ENCODE results near the gene SCEL. TPM values are rescaled to one million over a fixed set of nuclear protein-coding genes. Genes with fewer than 3 reads are reported as not detected.
A peak's percentile ranks its signal among the peaks of the same experiment; 100 is the strongest.
"Not testable (repeated sequence)": the region's sequence is repeated elsewhere in the genome, so short reads cannot be mapped to it uniquely, and the experiment has no call there.

Gene SCEL
- total and polyA plus RNA-seq, 2 donors: 1.1 to 8.6 TPM

DNA sequence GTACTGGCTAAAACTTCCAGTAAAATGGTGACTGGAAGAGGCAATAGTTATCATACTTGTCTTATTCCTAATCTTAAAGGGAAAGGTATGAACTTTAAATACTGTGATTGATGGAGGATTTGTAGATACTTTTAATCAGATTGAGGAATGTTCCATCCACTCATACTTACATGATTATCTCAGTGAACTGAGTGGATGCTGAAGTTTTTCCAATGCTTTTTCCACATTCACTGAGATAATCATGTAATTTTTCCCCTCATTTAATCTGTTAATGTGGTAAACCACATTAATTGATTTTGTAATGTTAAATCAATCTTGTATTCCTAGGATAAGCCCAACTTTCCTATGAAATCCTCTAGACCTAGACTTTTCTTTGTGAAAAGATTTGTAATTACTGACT lies 17.2 kb upstream of the SCEL start:
- DNase-seq (ENCODE audit: low read depth in 6 of 9, low spot score in 9 of 9): no peak
- Histone ChIP-seq H3K4me3 (ENCODE audit: low read length in 2 of 2) (no peak overlapping the region), H3K36me3 (ENCODE audit: control insufficient read depth in 2 of 2, insufficient read depth in 2 of 2, low read length in 1 of 2) (no peaks in the 10 kb centered on the region), H3K27ac (ENCODE audit: low read depth in 1 of 2, low read length in 1 of 2) (no peak overlapping the region), H3K27me3 (ENCODE audit: control insufficient read depth in 2 of 2, insufficient read depth in 1 of 2, low read length in 1 of 2) (no peaks in the 10 kb centered on the region), H3K9me3 (ENCODE audit: control insufficient read depth in 2 of 2, insufficient read depth in 1 of 2, low read length in 1 of 2) (no peaks in the 10 kb centered on the region), H3K4me1 (ENCODE audit: control insufficient read depth in 2 of 2, insufficient read depth in 2 of 2, low read length in 2 of 2) (no peaks in the 10 kb centered on the region)

- H3K4me1 ChIP-seq (ENCODE audit: control insufficient read depth in 2 of 2, insufficient read depth in 2 of 2, low read length in 2 of 2); H3K27ac ChIP-seq (ENCODE audit: low read depth in 1 of 2, low read length in 1 of 2); H3K9me3 ChIP-seq (ENCODE audit: control insufficient read depth in 2 of 2, insufficient read depth in 1 of 2, low read length in 1 of 2); DNase-seq (ENCODE audit: low read depth in 6 of 9, low spot score in 9 of 9); H3K4me3 ChIP-seq (ENCODE audit: low read length in 2 of 2); H3K36me3 ChIP-seq (ENCODE audit: control insufficient read depth in 2 of 2, insufficient read depth in 2 of 2, low read length in 1 of 2); H3K27me3 ChIP-seq (ENCODE audit: control insufficient read depth in 2 of 2, insufficient read depth in 1 of 2, low read length in 1 of 2): not testable (repeated sequence)
- WGBS: 96% methylated on average over 1 of the region's 1 CpG
Observed at GRCh38 chr13:77519396-77519795, 16.1 kb upstream of the SCEL start.

DNA sequence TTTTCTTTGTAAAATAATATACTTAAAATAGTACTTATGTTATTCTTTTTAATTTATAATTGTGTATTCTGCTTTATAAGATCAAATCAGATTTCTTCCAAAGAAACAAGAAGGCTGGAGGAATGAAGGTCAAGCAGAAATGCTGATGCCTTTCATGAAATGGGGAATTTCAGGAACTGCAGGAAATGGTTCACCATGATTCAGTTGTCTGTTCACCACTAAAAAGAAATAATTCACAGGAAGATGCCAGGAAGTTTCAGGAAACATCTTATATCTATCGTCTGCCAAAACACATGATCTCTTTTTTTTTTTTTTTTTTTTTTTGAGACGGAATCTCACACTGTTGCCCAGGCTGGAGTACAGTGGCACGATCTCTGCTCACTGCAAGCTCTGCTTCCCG lies 15.7 kb upstream of the SCEL start:
- no peak overlapping the region for H3K4me3 ChIP-seq (ENCODE audit: low read length in 2 of 2)
- DNase-seq (ENCODE audit: low read depth in 6 of 9, low spot score in 9 of 9): no peak
- no peaks in the 10 kb centered on the region for H3K9me3 ChIP-seq (ENCODE audit: control insufficient read depth in 2 of 2, insufficient read depth in 1 of 2, low read length in 1 of 2)
- no peaks in the 10 kb centered on the region for H3K4me1 ChIP-seq (ENCODE audit: control insufficient read depth in 2 of 2, insufficient read depth in 2 of 2, low read length in 2 of 2)
- no peaks in the 10 kb centered on the region for H3K36me3 ChIP-seq (ENCODE audit: control insufficient read depth in 2 of 2, insufficient read depth in 2 of 2, low read length in 1 of 2)
- no peak overlapping the region for H3K27ac ChIP-seq (ENCODE audit: low read depth in 1 of 2, low read length in 1 of 2)
- H3K27me3 ChIP-seq (ENCODE audit: control insufficient read depth in 2 of 2, insufficient read depth in 1 of 2, low read length in 1 of 2): no peaks in the 10 kb centered on the region
- 88% methylated on average over 4 of the region's 4 CpGs for WGBS

GRCh38 chr13:77521194-77521593 lies 14.3 kb upstream of the SCEL start:
- 98% methylated on average over 2 of the region's 2 CpGs for WGBS
- no peak overlapping the region for H3K27ac ChIP-seq (ENCODE audit: low read depth in 1 of 2, low read length in 1 of 2)
- no peak overlapping the region for H3K4me3 ChIP-seq (ENCODE audit: low read length in 2 of 2)
- no peaks in the 10 kb centered on the region for H3K36me3 ChIP-seq (ENCODE audit: control insufficient read depth in 2 of 2, insufficient read depth in 2 of 2, low read length in 1 of 2)
- no peaks in the 10 kb centered on the region for H3K9me3 ChIP-seq (ENCODE audit: control insufficient read depth in 2 of 2, insufficient read depth in 1 of 2, low read length in 1 of 2)
- no peak for DNase-seq (ENCODE audit: low read depth in 6 of 9, low spot score in 9 of 9)
- H3K27me3 ChIP-seq (ENCODE audit: control insufficient read depth in 2 of 2, insufficient read depth in 1 of 2, low read length in 1 of 2): no peaks in the 10 kb centered on the region
- no peaks in the 10 kb centered on the region for H3K4me1 ChIP-seq (ENCODE audit: control insufficient read depth in 2 of 2, insufficient read depth in 2 of 2, low read length in 2 of 2)

GRCh38 chr13:77521595-77522367 lies 13.7 kb upstream of the SCEL start:
- Histone ChIP-seq H3K27me3 (ENCODE audit: control insufficient read depth in 2 of 2, insufficient read depth in 1 of 2, low read length in 1 of 2) (no peaks in the 10 kb centered on the region), H3K36me3 (ENCODE audit: control insufficient read depth in 2 of 2, insufficient read depth in 2 of 2, low read length in 1 of 2) (no peaks in the 10 kb centered on the region), H3K9me3 (ENCODE audit: control insufficient read depth in 2 of 2, insufficient read depth in 1 of 2, low read length in 1 of 2) (no peaks in the 10 kb centered on the region), H3K4me1 (ENCODE audit: control insufficient read depth in 2 of 2, insufficient read depth in 2 of 2, low read length in 2 of 2) (no peaks in the 10 kb centered on the region), H3K4me3 (ENCODE audit: low read length in 2 of 2) (no peak overlapping the region), H3K27ac (ENCODE audit: low read depth in 1 of 2, low read length in 1 of 2) (no peak overlapping the region)
- no peak for DNase-seq (ENCODE audit: low read depth in 6 of 9, low spot score in 9 of 9)
- 76% methylated on average over 3 of the region's 3 CpGs for WGBS

DNA sequence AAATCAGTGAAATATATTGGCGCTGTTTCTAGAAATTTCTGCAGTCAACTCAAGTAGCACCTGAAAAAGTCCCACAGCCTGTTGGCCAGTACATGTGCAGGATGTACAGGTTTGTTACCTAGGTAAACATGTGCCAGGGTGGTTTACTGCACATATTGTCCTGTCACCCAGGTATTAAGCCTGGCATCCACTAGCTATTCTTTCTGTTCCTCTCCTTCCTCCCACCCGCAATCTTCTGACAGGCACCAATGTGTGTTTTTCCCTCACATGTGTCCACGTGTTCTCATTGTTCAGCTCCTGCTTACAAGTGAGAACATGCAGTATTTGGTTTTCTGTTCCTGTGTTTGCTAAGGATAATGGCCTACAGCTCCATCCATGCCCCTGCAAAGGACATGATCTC lies 13.1 kb upstream of the SCEL start:
- no peaks in the 10 kb centered on the region for H3K4me1 ChIP-seq (ENCODE audit: control insufficient read depth in 2 of 2, insufficient read depth in 2 of 2, low read length in 2 of 2)

GRCh38 chr13:77523386-77523785 lies 12.1 kb upstream of the SCEL start:
- no peaks in the 10 kb centered on the region for H3K27me3 ChIP-seq (ENCODE audit: control insufficient read depth in 2 of 2, insufficient read depth in 1 of 2, low read length in 1 of 2)
- H3K4me1 ChIP-seq (ENCODE audit: control insufficient read depth in 2 of 2, insufficient read depth in 2 of 2, low read length in 2 of 2): no peaks in the 10 kb centered on the region
- no peak overlapping the region for H3K27ac ChIP-seq (ENCODE audit: low read depth in 1 of 2, low read length in 1 of 2)
- H3K9me3 ChIP-seq (ENCODE audit: control insufficient read depth in 2 of 2, insufficient read depth in 1 of 2, low read length in 1 of 2): no peaks in the 10 kb centered on the region
- 95% methylated on average over 4 of the region's 4 CpGs for WGBS
- DNase-seq (ENCODE audit: low read depth in 6 of 9, low spot score in 9 of 9): no peak
- H3K36me3 ChIP-seq (ENCODE audit: control insufficient read depth in 2 of 2, insufficient read depth in 2 of 2, low read length in 1 of 2): no peaks in the 10 kb centered on the region
- H3K4me3 ChIP-seq (ENCODE audit: low read length in 2 of 2): no peak overlapping the region

More for the DNA sequence above, 13.1 kb upstream of the SCEL start:
- Histone ChIP-seq H3K36me3 (ENCODE audit: control insufficient read depth in 2 of 2, insufficient read depth in 2 of 2, low read length in 1 of 2) (no peaks in the 10 kb centered on the region), H3K27me3 (ENCODE audit: control insufficient read depth in 2 of 2, insufficient read depth in 1 of 2, low read length in 1 of 2) (no peaks in the 10 kb centered on the region), H3K4me3 (ENCODE audit: low read length in 2 of 2) (no peak overlapping the region), H3K27ac (ENCODE audit: low read depth in 1 of 2, low read length in 1 of 2) (no peak overlapping the region), H3K9me3 (ENCODE audit: control insufficient read depth in 2 of 2, insufficient read depth in 1 of 2, low read length in 1 of 2) (no peaks in the 10 kb centered on the region)
- no peak for DNase-seq (ENCODE audit: low read depth in 6 of 9, low spot score in 9 of 9)
- 98% methylated on average over 3 of the region's 3 CpGs for WGBS

GRCh38 chr13:77523834-77524728 lies 11.4 kb upstream of the SCEL start:
- no peak overlapping the region for H3K27ac ChIP-seq (ENCODE audit: low read depth in 1 of 2, low read length in 1 of 2)
- peaks cover 0 to 1% of the 10 kb centered on the region in 2 donors for H3K4me1 ChIP-seq (ENCODE audit: control insufficient read depth in 2 of 2, insufficient read depth in 2 of 2, low read length in 2 of 2)
- WGBS: 97% methylated on average over 3 of the region's 3 CpGs

DNA sequence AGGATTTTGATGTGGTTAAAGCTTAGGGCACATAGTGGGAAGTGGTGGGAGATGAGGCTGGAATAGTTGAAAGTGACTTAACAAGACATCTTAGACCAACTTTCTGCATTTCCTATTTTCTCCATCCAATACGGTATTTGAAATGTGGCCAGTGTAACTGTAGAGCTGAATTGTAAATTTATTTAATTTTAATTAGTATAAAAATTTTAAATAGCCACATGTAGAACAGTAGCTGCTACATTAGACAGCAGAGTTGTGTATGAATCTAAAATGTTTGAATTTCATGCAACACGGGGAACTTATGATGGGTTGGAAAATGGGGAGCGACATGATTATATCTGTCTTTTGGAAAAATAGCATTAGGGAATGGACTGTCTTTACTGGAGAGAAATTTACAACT lies 7.1 kb upstream of the SCEL start:
- H3K4me1 ChIP-seq (ENCODE audit: control insufficient read depth in 2 of 2, insufficient read depth in 2 of 2, low read length in 2 of 2): peaks cover 0 to 12% of the 10 kb centered on the region in 2 donors
- 98% methylated on average over 3 of the region's 3 CpGs for WGBS

More at GRCh38 chr13:77523834-77524728, 11.4 kb upstream of the SCEL start:
- no peaks in the 10 kb centered on the region for H3K36me3 ChIP-seq (ENCODE audit: control insufficient read depth in 2 of 2, insufficient read depth in 2 of 2, low read length in 1 of 2)
- no peak overlapping the region for H3K4me3 ChIP-seq (ENCODE audit: low read length in 2 of 2)
- peak in 2 of 9 donors; percentile 10 to 24 for DNase-seq (ENCODE audit: low read depth in 6 of 9, low spot score in 9 of 9)
- no peaks in the 10 kb centered on the region for H3K9me3 ChIP-seq (ENCODE audit: control insufficient read depth in 2 of 2, insufficient read depth in 1 of 2, low read length in 1 of 2)
- no peaks in the 10 kb centered on the region for H3K27me3 ChIP-seq (ENCODE audit: control insufficient read depth in 2 of 2, insufficient read depth in 1 of 2, low read length in 1 of 2)

More for the DNA sequence above, 7.1 kb upstream of the SCEL start:
- H3K27ac ChIP-seq (ENCODE audit: low read depth in 1 of 2, low read length in 1 of 2): no peak overlapping the region
- no peaks in the 10 kb centered on the region for H3K27me3 ChIP-seq (ENCODE audit: control insufficient read depth in 2 of 2, insufficient read depth in 1 of 2, low read length in 1 of 2)
- no peak overlapping the region for H3K4me3 ChIP-seq (ENCODE audit: low read length in 2 of 2)
- no peaks in the 10 kb centered on the region for H3K9me3 ChIP-seq (ENCODE audit: control insufficient read depth in 2 of 2, insufficient read depth in 1 of 2, low read length in 1 of 2)
- no peaks in the 10 kb centered on the region for H3K36me3 ChIP-seq (ENCODE audit: control insufficient read depth in 2 of 2, insufficient read depth in 2 of 2, low read length in 1 of 2)
- DNase-seq (ENCODE audit: low read depth in 6 of 9, low spot score in 9 of 9): no peak

Data from thymus (tissue), 11 donors.